Brain microvascular endothelial cell (primary cell): ENCODE data around the gene NRARP.

Experiments used
- DNase-seq: peaks from one replicate; pipeline ENCODE4 v3.0.0-alpha.2; 2020
- H3K27ac ChIP-seq: fragments of 250-450 bp; sonication (Bioruptor Pico); 2 replicates; pipeline ENCODE4 v1.5.1; 2020; ENCODE audit warnings: mild to moderate bottlenecking, moderate library complexity
- H3K27me3 ChIP-seq: fragments of 250-450 bp; sonication (Bioruptor Pico); replicated peaks from 2 replicates; pipeline ENCODE4 v1.5.1; 2020; ENCODE audit warnings: mild to moderate bottlenecking
- H3K36me3 ChIP-seq: fragments of 250-450 bp; sonication (Bioruptor Pico); replicated peaks from 2 replicates; pipeline ENCODE4 v1.5.1; 2020; ENCODE audit warnings: mild to moderate bottlenecking
- H3K4me3 ChIP-seq: 2 replicates; pipeline ENCODE4 v1.5.1; 2011; ENCODE audit warnings: low read depth, mild to moderate bottlenecking, control low read depth, low read length, moderate library complexity
- in situ Hi-C: cut with HindIII; loops from 2 replicates; pipeline ENCODE4 v1.10.0; 2017; ENCODE audit warnings: low sequenced_read_pairs, low pct_ligation_motif_present
- TF ChIP-seq, protein P1 (sequence below): IDR thresholded peaks from 2 replicates; pipeline ENCODE4 v1.5.1; 2011; ENCODE audit warnings: low read depth, mild to moderate bottlenecking, moderate library complexity, low read length, control low read depth, inconsistent platforms; ENCODE audit errors: missing control alignments

Gene NRARP

DNA sequence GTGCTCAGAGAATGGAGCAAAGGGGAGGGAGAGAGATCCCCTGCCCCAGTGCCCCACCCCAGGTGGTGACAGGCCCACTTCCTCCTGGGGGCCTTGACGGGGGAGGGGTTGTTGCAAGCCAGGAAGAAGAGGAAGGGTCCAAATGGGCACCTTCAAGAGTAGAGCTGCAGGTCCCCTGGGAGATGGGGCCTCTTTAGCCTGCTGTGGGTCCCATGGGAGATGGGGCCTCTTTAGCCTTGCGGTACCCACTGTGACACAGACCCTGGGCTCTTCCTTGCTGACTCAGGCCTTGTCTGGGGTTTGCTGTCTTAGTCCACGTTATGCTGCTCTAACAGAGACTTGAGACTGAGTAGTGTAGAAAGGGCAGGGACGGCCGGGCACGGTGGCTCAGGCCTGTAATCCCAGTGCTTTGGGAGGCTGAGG is 34.1 kb downstream of the NRARP start:
- in situ Hi-C loops, result no loop called here
- H3K27ac ChIP-seq, result peak overlapping the region; percentile 50
- no peaks in the 10 kb centered on the region for H3K27me3 ChIP-seq
- TF ChIP-seq, protein P1, sequence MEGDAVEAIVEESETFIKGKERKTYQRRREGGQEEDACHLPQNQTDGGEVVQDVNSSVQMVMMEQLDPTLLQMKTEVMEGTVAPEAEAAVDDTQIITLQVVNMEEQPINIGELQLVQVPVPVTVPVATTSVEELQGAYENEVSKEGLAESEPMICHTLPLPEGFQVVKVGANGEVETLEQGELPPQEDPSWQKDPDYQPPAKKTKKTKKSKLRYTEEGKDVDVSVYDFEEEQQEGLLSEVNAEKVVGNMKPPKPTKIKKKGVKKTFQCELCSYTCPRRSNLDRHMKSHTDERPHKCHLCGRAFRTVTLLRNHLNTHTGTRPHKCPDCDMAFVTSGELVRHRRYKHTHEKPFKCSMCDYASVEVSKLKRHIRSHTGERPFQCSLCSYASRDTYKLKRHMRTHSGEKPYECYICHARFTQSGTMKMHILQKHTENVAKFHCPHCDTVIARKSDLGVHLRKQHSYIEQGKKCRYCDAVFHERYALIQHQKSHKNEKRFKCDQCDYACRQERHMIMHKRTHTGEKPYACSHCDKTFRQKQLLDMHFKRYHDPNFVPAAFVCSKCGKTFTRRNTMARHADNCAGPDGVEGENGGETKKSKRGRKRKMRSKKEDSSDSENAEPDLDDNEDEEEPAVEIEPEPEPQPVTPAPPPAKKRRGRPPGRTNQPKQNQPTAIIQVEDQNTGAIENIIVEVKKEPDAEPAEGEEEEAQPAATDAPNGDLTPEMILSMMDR, result no peak
- H3K4me3 ChIP-seq, result no peak overlapping the region
- peaks cover 62% of the 10 kb centered on the region for H3K36me3 ChIP-seq
- peak; percentile 72 for DNase-seq

- H3K27ac ChIP-seq, result no peak overlapping the region
- H3K27me3 ChIP-seq, result no peaks in the 10 kb centered on the region
- in situ Hi-C loops, result no loop called here
- no peak overlapping the region for H3K4me3 ChIP-seq
- peaks cover 53% of the 10 kb centered on the region for H3K36me3 ChIP-seq
- no peak for DNase-seq
- TF ChIP-seq, protein P1, result no peak
These were observed 35.3 kb downstream of the NRARP start for GRCh38 chr9:137266585-137267453.

- no peak for DNase-seq
- no peak overlapping the region for H3K4me3 ChIP-seq
- TF ChIP-seq, protein P1, result no peak
- peaks cover 52% of the 10 kb centered on the region for H3K36me3 ChIP-seq
- in situ Hi-C loops, result no loop called here
- H3K27me3 ChIP-seq, result no peaks in the 10 kb centered on the region
- H3K27ac ChIP-seq, result no peak overlapping the region
These were observed 35.9 kb downstream of the NRARP start for GRCh38 chr9:137266162-137266527.

DNA sequence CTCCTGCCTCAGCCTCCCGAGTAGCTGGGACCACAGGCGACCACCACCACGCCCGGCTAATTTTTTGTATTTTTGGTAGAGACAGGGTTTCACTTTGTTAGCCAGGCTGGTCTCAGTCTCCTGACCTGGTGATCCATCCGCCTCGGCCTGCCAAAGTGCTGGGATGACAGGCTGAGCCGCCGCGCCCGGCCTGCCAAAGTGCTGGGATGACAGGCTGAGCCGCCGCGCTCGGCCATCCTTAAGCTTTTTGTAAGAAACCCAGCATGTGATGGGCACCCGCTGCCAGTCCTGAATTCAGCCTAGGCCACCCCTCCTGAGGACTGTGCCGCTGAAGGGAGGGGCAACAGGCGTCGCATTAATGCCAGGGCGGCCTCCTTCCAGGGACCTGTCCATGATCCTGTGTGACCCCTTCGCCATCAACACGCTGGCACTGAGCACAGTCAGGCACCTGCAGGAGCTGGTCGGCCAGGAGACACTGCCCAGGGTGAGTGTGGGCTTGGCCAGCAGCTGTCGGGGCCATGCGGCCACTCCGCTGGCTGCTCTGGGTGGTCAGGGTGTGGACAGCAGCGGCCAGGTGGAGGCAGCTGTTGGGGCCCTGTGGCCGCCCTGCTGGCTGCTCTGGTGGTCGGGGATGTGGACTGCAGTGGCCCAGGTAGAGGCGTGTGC is 36.4 kb downstream of the NRARP start:
- TF ChIP-seq, protein P1, result no peak
- Histone ChIP-seq H3K27me3 (no peaks in the 10 kb centered on the region), H3K27ac (no peak overlapping the region), H3K4me3 (no peak overlapping the region), H3K36me3 (peaks cover 48% of the 10 kb centered on the region)
- no peak for DNase-seq
- in situ Hi-C loops, result no loop called here

DNA sequence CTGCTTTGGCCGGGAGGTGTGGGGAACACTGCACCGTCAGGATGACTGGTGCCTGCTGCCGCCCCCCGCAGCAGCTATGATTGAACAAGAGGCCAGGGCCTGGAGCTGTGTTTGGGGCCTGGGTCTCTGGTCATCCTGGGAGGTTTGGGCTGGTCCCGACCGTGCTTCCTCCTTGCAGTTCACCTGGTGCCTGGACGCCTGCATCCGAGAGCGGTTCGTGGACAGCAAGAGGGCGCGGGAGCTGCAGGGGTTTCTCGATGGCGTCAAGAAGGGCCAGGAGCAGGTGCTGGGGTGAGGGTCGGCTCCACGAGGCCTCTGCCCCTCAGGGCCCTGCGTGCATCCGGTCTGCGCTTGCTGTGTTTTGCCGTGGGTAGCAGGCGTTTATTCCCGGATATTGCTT is 38.0 kb downstream of the NRARP start:
- Histone ChIP-seq H3K36me3 (peaks cover 38% of the 10 kb centered on the region), H3K4me3 (no peak overlapping the region), H3K27me3 (no peaks in the 10 kb centered on the region), H3K27ac (no peak overlapping the region)
- in situ Hi-C loops, result no loop called here
- DNase-seq, result no peak
- TF ChIP-seq, protein P1, result no peak

DNA sequence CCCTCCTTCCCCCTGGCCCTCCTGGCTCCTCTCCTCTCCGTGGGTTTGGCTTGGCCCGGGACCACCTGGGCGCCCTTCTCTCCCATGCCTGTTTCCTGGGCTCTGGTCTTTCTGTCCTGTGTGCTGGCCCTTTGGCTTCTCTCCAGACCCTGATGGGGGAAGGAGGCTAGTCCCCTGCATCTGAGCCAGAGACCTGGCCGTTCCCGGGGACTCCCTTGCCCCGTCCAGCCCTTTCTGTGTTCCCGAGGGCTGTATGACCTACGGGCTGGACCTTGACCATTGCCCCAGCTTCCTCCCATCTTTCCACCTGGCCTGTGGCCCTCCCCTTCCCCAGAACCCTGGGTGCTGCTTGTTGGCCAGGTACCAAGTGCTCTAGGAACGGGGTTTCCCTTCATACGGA is 38.6 kb downstream of the NRARP start:
- H3K4me3 ChIP-seq, result no peak overlapping the region
- no peaks in the 10 kb centered on the region for H3K27me3 ChIP-seq
- no peak for DNase-seq
- TF ChIP-seq, protein P1, result no peak
- peaks cover 35% of the 10 kb centered on the region for H3K36me3 ChIP-seq
- in situ Hi-C loops, result no loop called here
- no peak overlapping the region for H3K27ac ChIP-seq
